Right renal cortex interstitium (tissue), 3 donors: ENCODE measurements around the gene ASRGL1. TPM values are rescaled to one million over a fixed set of nuclear protein-coding genes. Genes with fewer than 3 reads are reported as not detected.

Experiments
- DNase-seq, 3 donors: peaks; one replicate each; pipeline ENCODE4 v3.0.0-alpha.2; 2013; ENCODE audit warnings: low read depth in 3 of 3, low spot score in 2 of 3
- polyA plus RNA-seq, 3 donors: library from polyadenylated mRNA; unstranded; fragments of 120-200 nt; gene quantifications; one replicate each; pipeline ENCODE4 v1.2.1, GENCODE V29; 2013; ENCODE audit not compliant: insufficient read length in 3 of 3

Gene ASRGL1
- polyA plus RNA-seq, 3 donors: 42.5 to 61.3 (median 56.1) TPM

DNA sequence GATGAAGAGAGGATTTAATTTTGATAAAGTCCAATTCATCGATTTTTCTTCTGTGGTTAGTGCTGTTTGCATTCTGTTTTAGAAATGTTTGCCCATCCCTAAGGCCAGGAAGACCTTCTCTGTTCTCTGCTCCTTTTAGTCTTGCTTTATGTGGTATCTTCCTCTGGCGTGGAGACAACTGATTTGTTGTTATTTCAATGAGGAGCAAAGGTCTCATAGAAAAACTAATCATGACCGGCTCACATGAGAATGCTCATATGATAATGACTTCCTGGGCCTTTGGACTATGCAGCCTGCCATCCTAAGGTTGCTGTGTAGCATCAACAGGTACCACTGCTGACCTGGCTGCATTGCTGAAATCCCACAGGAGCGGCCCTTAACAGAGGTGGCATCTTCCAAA, 101.4 kb downstream of the ASRGL1 start:
- DNase-seq: no peak

DNA sequence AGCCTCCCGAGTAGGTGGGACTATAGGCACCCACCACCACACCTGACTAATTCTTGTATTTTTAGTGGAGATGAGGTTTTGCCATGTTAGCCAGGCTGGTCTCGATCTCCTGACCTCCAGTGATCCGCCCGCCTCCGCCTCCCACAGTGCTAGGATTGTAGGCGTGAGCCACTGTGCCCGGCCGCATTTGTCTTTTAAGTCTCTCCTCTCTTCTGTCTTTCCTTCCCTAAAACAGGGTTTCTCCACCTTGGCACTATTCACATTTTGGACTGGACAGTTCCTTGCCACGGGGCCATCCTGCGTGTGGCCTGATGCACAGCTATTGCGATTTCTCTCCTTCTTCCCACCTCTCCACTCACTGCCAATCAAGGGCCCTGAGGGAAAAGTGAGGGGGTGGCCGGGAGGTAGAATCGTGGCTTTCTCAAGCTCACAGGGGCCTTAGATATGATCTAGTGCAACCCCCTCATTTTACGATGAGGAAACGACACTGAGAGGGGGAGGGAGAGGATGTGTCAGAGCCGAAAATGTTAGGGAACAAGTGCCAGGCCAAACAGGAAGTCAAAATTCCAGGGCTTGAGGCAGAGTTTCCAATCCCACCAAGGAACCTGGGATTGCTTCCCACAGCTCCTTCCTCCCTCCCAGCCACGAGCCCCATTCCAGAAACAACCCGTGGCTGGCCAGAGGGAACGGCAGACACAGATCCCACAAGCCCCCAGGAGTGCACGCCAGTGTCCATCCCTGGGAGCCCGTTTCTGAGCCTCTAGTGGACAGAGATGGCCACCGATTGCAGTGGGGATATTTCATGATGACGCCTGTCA, 102.7 kb downstream of the ASRGL1 start:
- DNase-seq: no peak

Other genes with a start within 250 kb of the ASRGL1 start
- 10 to 100 TPM; 29.3 to 36.8 (median 29.8) TPM for gene INCENP, start 213.4 kb upstream of the ASRGL1 start, polyA plus RNA-seq
- gene SCGB1D1, start 147.2 kb upstream of the ASRGL1 start, polyA plus RNA-seq: not detected
- under 1 TPM in 2 of 3 donors, not detected in 1; 0.49 to 0.51 TPM for gene SCGB2A1, start 128.8 kb upstream of the ASRGL1 start, polyA plus RNA-seq
- 1 to 10 TPM; 2.3 to 2.5 (median 2.4) TPM for gene SCGB1D2, start 95.2 kb upstream of the ASRGL1 start, polyA plus RNA-seq
- gene SCGB2A2, start 67.3 kb upstream of the ASRGL1 start, polyA plus RNA-seq: not detected
- gene SCGB1D4, start 38.4 kb upstream of the ASRGL1 start, polyA plus RNA-seq: not detected
- gene SCGB1A1, start 81.6 kb downstream of the ASRGL1 start, polyA plus RNA-seq: not detected
- 100 to 1,000 TPM; 204 to 222 (median 220) TPM for gene AHNAK, start 209.4 kb downstream of the ASRGL1 start, polyA plus RNA-seq
- gene EEF1G, start 236.4 kb downstream of the ASRGL1 start, polyA plus RNA-seq: 1,000 to 10,000 TPM; 2,168 to 2,372 (median 2,294) TPM